IMR-90 (cell line): ENCODE measurements around the gene CTPS2. TPM values are rescaled to one million over a fixed set of nuclear protein-coding genes. Genes with fewer than 3 reads are reported as not detected.

ENCODE experiments used
- ATAC-seq: fragments of 200-7000 bp; cut with Tn5 transposase; 2 replicates; pipeline ENCODE4 v1.9.1; 2020; ENCODE audit warnings: low read depth, mild to moderate bottlenecking, moderate library complexity
- BruUV-seq: library from RNA; stranded (reverse); fragments of 400-500 nt; replicated peaks from 2 replicates; lab custom pipeline; 2021; lab: Mats Ljungman, UMichigan
- CTCF ChIA-PET: fragments of 300-600 bp; formaldehyde crosslinking; extraction: SDS; loops from one replicate; lab custom pipeline; 2021; ENCODE audit warnings: antibody characterized with exemption; lab: Yijun Ruan, JAX
- POLR2A ChIA-PET: fragments of 300-600 bp; sonication (Branson Sonifier 250); formaldehyde crosslinking; loops from one replicate; lab custom pipeline; 2022; ENCODE audit warnings: antibody characterized with exemption; ENCODE audit not compliant: unreplicated experiment; lab: Charles Lee
- DNase-seq: peaks from one replicate; pipeline ENCODE4 v3.0.0; 2013
- H2AFZ ChIP-seq: replicated peaks from 2 replicates; pipeline ENCODE3; 2013; ENCODE audit warnings: low read length, mild to moderate bottlenecking; ENCODE audit not compliant: poor library complexity
- H2AK5ac ChIP-seq: 2 replicates; pipeline ENCODE4 v1.6.1; 2013; ENCODE audit warnings: low read depth, low read length, inconsistent platforms
- H2AK9ac ChIP-seq: replicated peaks from 2 replicates; pipeline ENCODE3; 2013; ENCODE audit warnings: mild to moderate bottlenecking, low read depth, low read length, moderate library complexity; ENCODE audit not compliant: poor library complexity
- H2BK120ac ChIP-seq: 2 replicates; pipeline ENCODE4 v1.6.1; 2013; ENCODE audit warnings: low read depth, low read length, inconsistent platforms
- H2BK15ac ChIP-seq: 3 replicates; pipeline ENCODE4 v1.6.1; 2013; ENCODE audit warnings: low read depth, low read length, inconsistent platforms
- H2BK20ac ChIP-seq: 2 replicates; pipeline ENCODE4 v1.6.1; 2013; ENCODE audit warnings: low read depth, mild to moderate bottlenecking, inconsistent platforms, low read length, moderate library complexity
- H2BK5ac ChIP-seq: 2 replicates; pipeline ENCODE4 v1.6.1; 2013; ENCODE audit warnings: mild to moderate bottlenecking, low read depth, low read length, inconsistent platforms; ENCODE audit not compliant: poor library complexity, severe bottlenecking
- H3K14ac ChIP-seq: replicated peaks from 2 replicates; pipeline ENCODE4 v1.6.1; 2013; ENCODE audit warnings: low read depth, low read length, inconsistent platforms
- H3K18ac ChIP-seq: 2 replicates; pipeline ENCODE4 v1.6.1; 2013; ENCODE audit warnings: low read depth, low read length, control low read depth
- H3K23ac ChIP-seq: 2 replicates; pipeline ENCODE4 v1.6.1; 2013; ENCODE audit warnings: low read depth, low read length, inconsistent platforms
- H3K27ac ChIP-seq: 2 replicates; pipeline ENCODE4 v1.5.1; 2013; ENCODE audit warnings: mild to moderate bottlenecking, control low read depth, low read length; ENCODE audit not compliant: insufficient read depth
- H3K27me3 ChIP-seq: 2 replicates; pipeline ENCODE4 v1.6.1; 2013; ENCODE audit warnings: low read length; ENCODE audit not compliant: control insufficient read depth, insufficient read depth
- H3K36me3 ChIP-seq: 2 replicates; pipeline ENCODE4 v1.6.1; 2013; ENCODE audit warnings: low read length, mixed read lengths; ENCODE audit not compliant: control insufficient read depth, insufficient read depth
- H3K4ac ChIP-seq: 2 replicates; pipeline ENCODE4 v1.6.1; 2013; ENCODE audit warnings: low read depth, low read length, inconsistent platforms
- H3K4me1 ChIP-seq: 2 replicates; pipeline ENCODE4 v1.6.1; 2013; ENCODE audit warnings: low read length, mixed read lengths; ENCODE audit not compliant: control insufficient read depth, insufficient read depth
- H3K4me2 ChIP-seq: 2 replicates; pipeline ENCODE4 v1.6.1; 2013; ENCODE audit warnings: low read depth, mild to moderate bottlenecking, control low read depth, low read length, moderate library complexity
- H3K4me3 ChIP-seq: 2 replicates; pipeline ENCODE4 v1.5.1; 2013; ENCODE audit warnings: low read depth, mild to moderate bottlenecking, control low read depth, low read length, moderate library complexity; ENCODE audit not compliant: insufficient read depth
- H3K56ac ChIP-seq: 2 replicates; pipeline ENCODE4 v1.6.1; 2013; ENCODE audit warnings: low read length, inconsistent platforms; ENCODE audit not compliant: insufficient read depth; ENCODE audit errors: extremely low read depth
- H3K79me1 ChIP-seq, 2 experiments: 2 replicates each; pipeline ENCODE4 v1.6.1; 2013; ENCODE audit warnings: low read length in 2 of 2, inconsistent platforms in 1 of 2, low read depth in 1 of 2
- H3K9ac ChIP-seq: 2 replicates; pipeline ENCODE4 v1.6.1; 2013; ENCODE audit warnings: low read depth, low read length, control low read depth
- H3K9me1 ChIP-seq: 2 replicates; pipeline ENCODE4 v1.6.1; 2013; ENCODE audit warnings: low read length, inconsistent platforms; ENCODE audit not compliant: insufficient read depth
- H3K9me3 ChIP-seq: 2 replicates; pipeline ENCODE4 v1.6.1; 2013; ENCODE audit warnings: low read length; ENCODE audit not compliant: control insufficient read depth, insufficient read depth
- H4K20me1 ChIP-seq: 2 replicates; pipeline ENCODE4 v1.6.1; 2013; ENCODE audit warnings: low read length, inconsistent platforms; ENCODE audit not compliant: insufficient read depth
- H4K5ac ChIP-seq: 2 replicates; pipeline ENCODE4 v1.6.1; 2013; ENCODE audit warnings: mild to moderate bottlenecking, low read depth, low read length, control low read depth
- H4K8ac ChIP-seq, 2 experiments: 2 replicates each; pipeline ENCODE4 v1.6.1; 2013; ENCODE audit warnings: low read depth in 2 of 2, low read length in 2 of 2, control low read depth in 1 of 2, inconsistent platforms in 1 of 2
- H4K91ac ChIP-seq: 2 replicates; pipeline ENCODE4 v1.6.1; 2013; ENCODE audit warnings: low read depth, low read length, inconsistent platforms; ENCODE audit not compliant: insufficient read depth
- CHD1 ChIP-seq: IDR thresholded peaks from 2 replicates; pipeline ENCODE4 v1.6.1; 2012; ENCODE audit warnings: low read depth, low read length, improper control_type of control experiment
- FOS ChIP-seq: fragments of 150-350 bp; IDR thresholded peaks from 2 replicates; pipeline ENCODE4 v1.6.1; 2016; ENCODE audit warnings: low read depth, low read length
- MAZ ChIP-seq: IDR thresholded peaks from 2 replicates; pipeline ENCODE4 v1.6.1; 2012; ENCODE audit warnings: low read depth, mild to moderate bottlenecking, low read length, improper control_type of control experiment, moderate library complexity, borderline replicate concordance
- MXI1 ChIP-seq: IDR thresholded peaks from 2 replicates; pipeline ENCODE4 v1.6.1; 2012; ENCODE audit warnings: low read depth, mild to moderate bottlenecking, low read length, moderate library complexity, borderline replicate concordance
- NFE2L2 ChIP-seq: fragments of 150-350 bp; IDR thresholded peaks from 2 replicates; pipeline ENCODE4 v1.6.1; 2016; ENCODE audit warnings: low read depth, mild to moderate bottlenecking, low read length
- POLR2A ChIP-seq: IDR thresholded peaks from 2 replicates; pipeline ENCODE4 v1.6.1; 2012; ENCODE audit warnings: mild to moderate bottlenecking, low read depth, low read length
- RFX5 ChIP-seq: IDR thresholded peaks from 2 replicates; pipeline ENCODE4 v1.8.0; 2012; ENCODE audit warnings: low read depth, mild to moderate bottlenecking, low read length, moderate library complexity
- WGBS, 2 experiments: methylation state at CpG; one replicate each; pipeline versions ENCODE4 v1.1.5 to v1.1.7; 2013; ENCODE audit warnings: missing lambda C conversion rate in 2 of 2; ENCODE audit not compliant: insufficient read length in 1 of 2; ENCODE audit errors: extremely low coverage in 2 of 2; 5-methylcytosine and 5-hydroxymethylcytosine counted together
- dilution Hi-C: fragments of 300-500 bp; cut with HindIII; formaldehyde crosslinking; loops from one replicate; pipeline ENCODE4 v1.14.3; 2018; ENCODE audit warnings: low sequenced_read_pairs; ENCODE audit not compliant: unreplicated experiment
- in situ Hi-C: fragments of 300-500 bp; cut with MboI; formaldehyde crosslinking; loops from 3 replicates; pipeline ENCODE4 v1.14.3; 2019; ENCODE audit warnings: low sequenced_read_pairs, inconsistent platforms, mixed read lengths
- intact Hi-C: fragments of 100-400 bp; cut with micrococcal nuclease; formaldehyde crosslinking; loops from 2 replicates; pipeline ENCODE4 v1.10.0; 2022
- polyA plus RNA-seq, 3 experiments: library from polyadenylated mRNA; depleted of rRNA; stranded (reverse); fragments of >200 nt; gene quantifications; 2 replicates each; pipeline ENCODE4 v1.2.3, GENCODE V29; 2012; ENCODE audit warnings: low replicate concordance in 1 of 3
- total RNA-seq: library from RNA; depleted of rRNA; stranded (reverse); fragments of >200 nt; gene quantifications from 2 replicates; pipeline ENCODE4 v1.2.3, GENCODE V29; 2012

The CTPS2 gene
- total and polyA plus RNA-seq, 2 of the 4 experiments (the other 2 are of a cell fraction), result 6.0 to 13.1 TPM

DNA sequence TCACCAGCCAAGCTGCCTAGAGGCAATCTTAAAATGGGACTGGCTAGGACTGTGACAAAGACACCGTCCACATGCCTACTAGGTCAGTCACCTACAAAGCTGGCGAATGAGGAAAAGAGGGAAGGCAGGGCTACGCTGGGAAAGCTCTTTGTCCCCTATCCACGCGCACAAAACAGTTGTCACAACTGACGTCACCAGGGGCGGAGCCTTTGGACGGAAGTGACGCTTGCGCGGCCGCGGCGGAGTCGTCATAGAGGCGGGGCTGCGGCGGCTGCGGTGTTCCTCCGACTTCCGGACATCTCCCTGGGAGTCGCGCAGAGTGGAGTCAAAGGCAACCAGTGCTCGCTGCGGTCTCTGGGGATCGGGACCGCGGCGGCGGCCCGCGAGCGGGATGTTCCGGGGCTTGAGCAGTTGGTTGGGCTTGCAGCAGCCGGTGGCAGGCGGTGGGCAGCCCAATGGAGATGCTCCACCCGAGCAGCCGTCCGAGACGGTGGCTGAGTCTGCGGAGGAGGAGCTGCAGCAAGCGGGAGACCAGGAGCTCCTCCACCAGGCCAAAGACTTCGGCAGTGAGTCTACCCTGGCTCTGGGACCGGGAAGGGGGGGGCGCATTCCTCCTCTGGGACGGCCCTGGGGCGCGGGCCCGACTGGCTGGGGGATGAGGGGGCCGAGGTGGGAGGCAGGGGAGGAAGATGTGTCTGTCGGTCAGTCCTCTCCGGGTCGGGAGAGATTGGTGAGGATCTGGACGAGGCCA, 7.0 kb upstream of the CTPS2 start, which contains the start of gene SYAP1:
TSS of gene SYAP1 (plus strand) at position 279 of the 751 bp plus-strand sequence. CDS start at position 392, 113 bp downstream.
- H2BK120ac ChIP-seq, result peak within 1 kb of the TSS; percentile 53; the same call in 1 of the 2 replicates
- H3K56ac ChIP-seq, result peak within 1 kb of the TSS; percentile 73
- peaks cover 6 to 26% of the 10 kb centered on the region in 2 experiments; a peak in 3 of 4 replicates for H3K79me1 ChIP-seq
- peak within 1 kb of the TSS; percentile 90 to 98 for H4K8ac ChIP-seq
- TF ChIP-seq POLR2A, result peak; percentile 99
- no peak; the same call in 1 of the 2 replicates for TF ChIP-seq FOS
- TF ChIP-seq MXI1, result no peak
- no peak for TF ChIP-seq CHD1
- peak; percentile 47; the same call in 1 of the 2 replicates for TF ChIP-seq MAZ
- no peak for TF ChIP-seq NFE2L2
- TF ChIP-seq RFX5, result no peak
- intact Hi-C loops (loop anchor here (1.0 kb wide), 1 partner anchor 67 kb away; the partner anchor contains the start of gene TXLNG), in situ Hi-C loops (no loop called here), dilution Hi-C loops (no loop called here)
- CTCF ChIA-PET, result interaction anchor here (0.6 kb wide), 1 partner anchor 11 kb away, joined by 3 read pairs; no protein-coding TSS in a partner anchor
- no peaks in the 10 kb centered on the region for H3K9me3 ChIP-seq
- DNase-seq, result peak; percentile 99
- peak within 1 kb of the TSS; percentile 70 for H3K4me3 ChIP-seq
- H2BK20ac ChIP-seq, result no peak within 1 kb of the TSS
- H3K18ac ChIP-seq, result peak within 1 kb of the TSS; percentile 28
- peak within 1 kb of the TSS; percentile 79 for H2BK5ac ChIP-seq
- POLR2A ChIA-PET, result interaction anchor here (0.5 kb wide), 1 partner anchor 9 kb away, joined by 3 read pairs; no protein-coding TSS in a partner anchor
- peak within 1 kb of the TSS; percentile 97 for H2AFZ ChIP-seq
- H2AK9ac ChIP-seq, result peak within 1 kb of the TSS; percentile 75
- H3K27me3 ChIP-seq, result no peaks in the 10 kb centered on the region
- H3K4ac ChIP-seq, result peak within 1 kb of the TSS; percentile 89
- H4K20me1 ChIP-seq, result peaks cover 32% of the 10 kb centered on the region
- H3K4me1 ChIP-seq, result peaks cover 4% of the 10 kb centered on the region; the same call in 1 of the 2 replicates
- peak within 1 kb of the TSS; percentile 78 for H3K14ac ChIP-seq
- peak within 1 kb of the TSS; percentile 92 for H3K4me2 ChIP-seq
- peak within 1 kb of the TSS; percentile 43; the same call in 1 of the 3 replicates for H2BK15ac ChIP-seq
- H3K9me1 ChIP-seq, result peaks cover 5% of the 10 kb centered on the region
- no TSS peak for BruUV-seq
- H4K5ac ChIP-seq, result peak within 1 kb of the TSS; percentile 74
- ATAC-seq, result peak; percentile 95
- no peaks in the 10 kb centered on the region for H3K36me3 ChIP-seq
- WGBS, 2 experiments, result 0% methylated on average over 36 of the region's 54 CpGs; no CpG with 5 or more reads in 1 of the 2 experiments
- H3K23ac ChIP-seq, result peak within 1 kb of the TSS; percentile 82
- peak within 1 kb of the TSS; percentile 87 for H4K91ac ChIP-seq
- peak within 1 kb of the TSS; percentile 52 for H2AK5ac ChIP-seq
- H3K27ac ChIP-seq, result peak within 1 kb of the TSS; percentile 82
- peak within 1 kb of the TSS; percentile 93 for H3K9ac ChIP-seq
